HTERT RPE-1 (cell line): Measurements from ENCODE around the gene PLIN5.

Experiments used
- in situ Hi-C: fragments of 300-500 bp; cut with MboI; formaldehyde crosslinking; loops from 4 replicates; pipeline ENCODE4 v1.14.3; 2020; ENCODE audit warnings: low sequenced_read_pairs

PLIN5 gene, protein sequence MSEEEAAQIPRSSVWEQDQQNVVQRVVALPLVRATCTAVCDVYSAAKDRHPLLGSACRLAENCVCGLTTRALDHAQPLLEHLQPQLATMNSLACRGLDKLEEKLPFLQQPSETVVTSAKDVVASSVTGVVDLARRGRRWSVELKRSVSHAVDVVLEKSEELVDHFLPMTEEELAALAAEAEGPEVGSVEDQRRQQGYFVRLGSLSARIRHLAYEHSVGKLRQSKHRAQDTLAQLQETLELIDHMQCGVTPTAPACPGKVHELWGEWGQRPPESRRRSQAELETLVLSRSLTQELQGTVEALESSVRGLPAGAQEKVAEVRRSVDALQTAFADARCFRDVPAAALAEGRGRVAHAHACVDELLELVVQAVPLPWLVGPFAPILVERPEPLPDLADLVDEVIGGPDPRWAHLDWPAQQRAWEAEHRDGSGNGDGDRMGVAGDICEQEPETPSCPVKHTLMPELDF

DNA sequence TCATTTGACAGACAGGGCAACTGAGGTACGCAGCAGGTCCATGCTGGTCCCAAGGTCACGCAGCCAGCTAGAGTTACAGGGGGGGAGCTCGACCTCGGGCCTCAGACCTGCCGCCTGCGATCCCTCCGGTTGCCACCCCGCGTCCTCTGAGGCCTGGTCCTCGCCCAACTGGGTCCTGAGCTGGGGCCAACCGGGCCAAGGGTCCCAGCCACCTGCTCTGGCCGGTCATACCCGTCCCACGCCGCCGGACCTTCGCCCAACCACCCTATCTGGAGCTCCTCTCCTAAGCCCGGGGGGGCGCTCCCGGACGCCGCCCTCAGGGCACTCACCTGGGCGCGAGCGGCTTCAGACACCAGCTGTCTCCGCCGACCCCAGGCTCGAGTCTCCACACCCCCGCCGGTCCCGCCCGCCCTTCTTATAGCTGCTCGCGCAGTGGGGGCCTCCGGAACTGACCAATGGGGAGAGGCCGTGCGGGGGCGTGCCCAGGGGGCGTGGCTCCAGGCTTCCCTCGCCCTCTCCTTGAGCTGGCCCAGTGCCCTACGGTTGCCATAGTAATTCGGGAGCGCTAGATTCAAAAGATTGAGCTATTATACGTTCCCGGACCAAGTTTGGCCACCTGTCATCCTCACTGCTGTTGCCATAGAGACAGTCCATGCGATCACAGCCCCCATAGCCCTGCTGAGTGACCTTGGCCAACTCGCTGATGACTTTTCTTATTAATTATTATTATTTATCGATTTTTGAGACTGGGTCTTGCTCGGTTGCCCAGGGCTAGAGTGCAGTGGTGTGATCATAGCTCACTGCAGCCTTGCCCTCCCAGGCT is at the start of gene PLIN5:
Gene PLIN5 (minus strand): TSS at position 389 of the 823 bp plus-strand sequence. CDS start 1,150 bp downstream, outside the sequence.
- in situ Hi-C loops = no loop called here

DNA sequence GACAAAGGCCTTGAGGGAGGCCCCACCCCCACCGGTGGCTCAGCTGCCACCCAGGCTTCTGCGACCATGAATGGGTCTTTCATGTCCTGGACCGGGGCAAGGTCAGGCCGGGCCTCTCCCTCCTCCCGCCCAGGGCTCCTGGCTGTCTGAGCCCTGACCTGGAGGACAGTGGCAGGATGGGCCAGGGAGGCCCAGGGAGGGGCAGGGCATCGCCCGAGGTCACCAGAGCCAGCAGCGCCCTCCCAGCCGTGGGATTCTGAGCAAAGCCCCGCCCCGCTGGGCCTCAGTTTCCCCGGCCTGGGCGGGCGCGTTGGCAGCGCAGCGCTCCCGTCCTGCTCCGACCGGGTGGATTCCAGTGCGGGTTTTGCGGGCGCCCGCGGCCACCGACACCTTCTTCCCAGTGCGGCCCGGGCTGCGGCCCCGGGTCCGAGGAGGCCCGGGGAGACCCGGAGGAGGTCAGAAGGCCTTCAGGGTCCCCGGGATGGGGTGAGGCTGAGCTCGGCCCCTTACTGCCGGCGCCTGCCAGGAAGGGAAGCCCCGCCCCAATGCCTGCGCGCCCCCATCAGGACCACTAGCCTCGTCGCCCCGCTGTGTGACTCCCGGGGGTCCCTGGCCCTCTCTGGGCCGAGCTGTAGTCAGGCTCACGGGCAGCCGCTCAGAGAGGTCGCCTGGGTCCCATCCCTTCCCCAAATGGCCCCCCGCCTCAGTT is 49.1 kb upstream of the PLIN5 start:
- in situ Hi-C loops = no loop called here

DNA sequence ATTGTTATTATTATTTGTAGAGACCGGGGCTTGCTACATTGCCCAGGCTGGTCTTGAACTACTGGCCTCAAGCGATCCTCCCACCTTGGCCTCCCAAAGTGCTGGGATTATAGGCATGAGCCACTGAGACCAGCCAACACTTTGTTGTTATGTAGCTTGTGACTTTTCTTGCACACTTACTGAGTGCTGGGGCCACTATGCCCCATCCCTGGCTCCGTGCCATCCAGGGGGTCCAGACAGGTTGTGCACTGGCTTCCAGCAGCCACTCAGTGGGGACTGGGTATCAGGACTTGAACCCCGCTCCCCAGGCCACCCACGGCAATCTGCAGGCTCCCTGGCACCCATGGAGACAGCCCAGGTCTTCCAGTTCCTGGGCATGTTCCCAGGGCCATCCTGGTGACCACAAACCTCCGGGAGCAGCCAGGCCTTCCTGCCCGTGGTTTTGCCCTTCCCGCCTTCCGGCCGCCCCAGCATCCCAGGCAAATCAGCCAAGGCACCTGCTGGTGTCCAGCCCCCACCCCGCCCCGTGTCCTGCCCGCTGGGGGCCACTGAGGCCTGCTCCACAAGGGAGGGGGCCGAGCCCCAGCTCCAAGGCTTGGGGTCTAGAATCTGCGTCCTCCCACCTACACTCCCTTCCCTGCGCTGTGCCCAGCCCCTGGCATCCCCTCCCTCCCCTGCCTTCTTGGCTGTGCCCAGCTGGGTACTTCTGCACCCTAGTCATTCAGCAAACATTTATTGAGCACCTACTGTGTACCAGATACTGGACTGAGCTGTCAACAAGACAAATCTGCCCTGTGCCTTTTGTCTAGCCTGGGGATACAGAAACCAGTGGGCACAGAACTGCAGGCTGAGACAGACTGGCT is 48.2 kb upstream of the PLIN5 start:
- in situ Hi-C loops = no loop called here

DNA sequence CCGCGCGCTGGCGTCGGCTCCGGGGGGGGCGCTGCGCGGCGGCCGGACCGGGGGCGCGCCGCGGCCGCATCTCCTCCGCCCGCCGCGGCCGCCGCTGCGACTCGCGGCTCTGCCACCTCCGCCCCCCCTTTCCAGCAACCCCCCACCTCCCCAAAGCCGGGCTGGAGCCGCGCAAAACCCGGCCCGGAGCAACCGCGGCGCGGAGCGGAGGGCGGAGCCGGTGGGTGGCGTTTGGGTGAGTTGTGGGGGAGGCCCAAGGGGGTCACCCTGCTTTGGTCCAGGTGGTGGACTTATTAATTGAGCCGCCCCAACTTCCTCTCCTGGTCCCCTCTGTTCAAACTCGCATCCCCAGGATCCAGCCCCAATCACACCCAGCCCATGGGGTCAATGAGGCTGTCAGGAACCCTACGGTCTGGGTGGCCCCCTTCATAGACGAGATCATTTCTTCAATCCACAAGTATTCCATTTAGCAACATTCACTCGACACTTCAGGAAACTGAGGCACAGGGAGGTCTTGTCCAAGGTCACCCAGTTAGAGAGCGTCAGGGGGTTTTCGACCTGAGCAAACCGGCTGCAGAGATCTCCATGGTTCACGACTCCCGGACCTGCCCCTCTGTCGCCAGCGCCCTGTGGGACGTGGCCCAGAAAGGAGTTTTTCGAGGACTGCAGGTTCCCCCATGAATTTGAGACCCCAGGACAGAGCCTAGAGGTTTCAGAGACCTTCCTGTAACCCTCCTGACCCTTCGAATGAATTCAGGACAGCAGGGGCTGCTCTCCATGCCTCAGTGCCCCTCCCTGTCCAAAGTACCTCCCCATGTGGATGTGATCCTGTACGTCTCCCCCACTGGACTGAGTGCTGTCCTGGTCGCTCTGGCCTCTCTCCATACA is 46.9 kb upstream of the PLIN5 start:
- in situ Hi-C loops = no loop called here

DNA sequence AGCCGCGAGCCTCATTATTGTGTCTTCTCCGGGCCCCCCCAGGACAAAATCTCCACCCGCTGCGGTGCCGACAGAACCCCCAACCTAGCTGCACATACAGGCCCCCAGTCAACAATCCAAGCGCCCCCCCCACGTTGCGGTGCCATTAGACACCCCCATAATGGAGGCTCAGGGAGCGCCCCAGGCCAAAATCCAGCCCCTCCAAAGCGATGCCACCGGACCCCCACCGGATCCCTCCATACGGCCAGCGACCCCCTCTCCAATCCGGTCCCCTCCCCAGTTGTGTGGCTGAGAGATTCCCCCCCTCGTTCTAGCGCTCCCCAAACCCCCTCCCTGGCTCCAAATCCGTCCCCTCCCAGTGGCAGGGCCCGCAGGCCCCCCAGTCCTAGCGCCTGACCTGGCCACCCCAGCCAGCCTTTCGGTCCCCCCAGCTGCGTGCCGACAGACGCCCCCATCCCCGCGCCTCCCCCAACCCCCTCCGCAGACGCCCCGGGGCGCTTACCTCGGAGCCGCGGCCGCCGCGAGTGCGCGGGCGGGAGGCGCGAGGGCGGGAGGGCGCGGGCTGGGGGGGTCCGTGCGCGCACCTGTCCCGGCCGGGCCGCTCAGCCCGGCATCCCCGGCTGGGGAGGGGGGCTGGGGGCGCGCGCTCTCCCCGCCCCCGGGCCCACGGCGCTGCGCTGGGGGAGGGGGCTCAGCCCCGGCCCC is 46.1 kb upstream of the PLIN5 start:
- in situ Hi-C loops = no loop called here

DNA sequence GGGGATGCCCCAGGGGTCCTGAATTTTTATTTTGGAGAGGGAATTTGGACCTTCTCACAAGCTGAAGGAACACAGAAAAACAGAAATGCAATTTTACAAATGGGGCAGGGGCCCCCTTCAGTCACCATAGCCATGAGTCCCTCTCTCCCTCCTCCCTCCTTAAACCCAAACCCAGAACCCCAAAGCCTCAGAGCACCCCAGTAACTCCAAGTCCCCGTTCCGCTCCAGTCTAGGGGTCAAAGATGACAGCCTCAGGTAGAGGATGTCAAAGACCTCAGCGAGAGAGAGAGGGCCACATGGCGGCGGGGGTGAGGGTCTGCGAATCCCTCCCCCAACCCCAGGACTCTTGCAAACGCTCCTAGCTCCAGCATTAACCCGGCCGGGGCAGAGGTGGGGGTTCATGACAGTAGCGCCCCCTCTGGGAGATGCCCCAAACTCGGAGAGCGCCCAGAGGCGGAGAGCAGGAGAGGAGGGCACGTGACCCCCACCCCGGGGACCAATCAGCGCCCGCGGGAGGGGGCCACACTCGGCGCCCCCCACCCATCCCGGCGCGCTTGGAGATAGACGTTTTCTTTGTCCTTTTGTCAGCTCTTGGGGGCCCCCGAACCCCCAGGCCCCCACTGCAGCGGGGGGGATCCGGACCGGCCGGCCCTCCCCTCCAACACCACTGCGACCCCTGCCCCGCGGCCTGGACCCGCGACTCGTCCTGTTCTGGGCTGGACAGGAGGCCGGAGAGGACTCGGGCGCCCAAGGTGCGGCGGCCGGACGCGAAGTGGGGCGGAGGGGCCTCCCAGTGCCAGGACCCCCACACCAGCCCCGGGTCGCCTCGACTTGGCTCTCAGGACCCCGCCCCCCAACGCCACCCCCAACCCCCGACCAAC is 45.2 kb upstream of the PLIN5 start:
- in situ Hi-C loops = no loop called here

DNA sequence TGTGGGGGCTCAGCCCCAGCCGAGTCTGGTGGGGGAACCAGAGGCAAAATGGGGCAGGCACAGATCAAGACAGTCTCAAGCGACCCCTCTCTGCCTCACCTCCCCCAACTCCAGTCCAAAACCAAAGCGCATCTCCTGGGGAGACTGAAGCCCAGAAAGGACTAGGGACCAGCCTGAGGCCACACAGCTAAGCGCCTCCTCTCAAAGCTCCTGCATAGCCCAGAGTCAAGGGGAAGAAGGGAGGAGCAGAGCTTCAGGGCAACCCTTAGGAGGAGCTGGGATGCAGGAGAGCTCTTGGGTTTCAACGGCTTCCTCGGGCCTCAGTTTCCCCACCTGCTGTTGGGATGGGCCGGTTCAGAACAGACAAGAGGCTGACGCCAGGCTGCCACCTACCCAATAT is 44.4 kb upstream of the PLIN5 start:
- in situ Hi-C loops = no loop called here

DNA sequence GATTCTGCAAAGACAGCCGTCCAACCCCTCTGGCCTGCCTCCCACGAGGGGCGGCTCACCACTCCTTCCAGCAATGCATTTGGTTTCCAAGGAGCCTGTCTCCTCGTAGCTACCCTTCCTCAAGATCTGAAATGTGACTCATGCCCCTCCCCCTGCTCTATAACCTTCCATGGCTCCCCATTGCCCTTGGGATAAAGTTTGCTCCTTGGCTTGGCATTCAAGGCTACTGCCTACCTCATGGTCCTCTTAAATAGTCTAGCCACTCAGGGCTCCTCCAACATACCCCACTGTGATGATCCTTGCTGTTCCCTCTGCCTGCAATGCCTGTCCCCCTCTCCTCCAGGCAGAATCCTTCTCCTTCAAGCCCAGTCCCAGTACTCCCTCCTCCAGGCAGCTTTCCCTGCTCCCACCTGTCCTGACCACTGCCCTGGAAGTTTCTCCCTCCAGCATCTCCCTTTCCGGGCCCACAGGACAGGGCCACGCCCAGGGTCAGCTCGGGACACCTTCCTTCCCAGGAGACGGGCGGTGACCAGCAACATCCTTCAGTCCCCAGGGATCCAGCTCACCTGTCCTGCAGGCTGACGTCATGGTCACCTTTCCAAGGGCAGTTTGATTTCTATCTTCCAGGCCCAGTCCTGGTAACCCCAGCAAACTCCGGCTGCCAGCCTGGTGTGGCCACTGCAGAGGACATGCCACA is 43.7 kb upstream of the PLIN5 start:
- in situ Hi-C loops = no loop called here

DNA sequence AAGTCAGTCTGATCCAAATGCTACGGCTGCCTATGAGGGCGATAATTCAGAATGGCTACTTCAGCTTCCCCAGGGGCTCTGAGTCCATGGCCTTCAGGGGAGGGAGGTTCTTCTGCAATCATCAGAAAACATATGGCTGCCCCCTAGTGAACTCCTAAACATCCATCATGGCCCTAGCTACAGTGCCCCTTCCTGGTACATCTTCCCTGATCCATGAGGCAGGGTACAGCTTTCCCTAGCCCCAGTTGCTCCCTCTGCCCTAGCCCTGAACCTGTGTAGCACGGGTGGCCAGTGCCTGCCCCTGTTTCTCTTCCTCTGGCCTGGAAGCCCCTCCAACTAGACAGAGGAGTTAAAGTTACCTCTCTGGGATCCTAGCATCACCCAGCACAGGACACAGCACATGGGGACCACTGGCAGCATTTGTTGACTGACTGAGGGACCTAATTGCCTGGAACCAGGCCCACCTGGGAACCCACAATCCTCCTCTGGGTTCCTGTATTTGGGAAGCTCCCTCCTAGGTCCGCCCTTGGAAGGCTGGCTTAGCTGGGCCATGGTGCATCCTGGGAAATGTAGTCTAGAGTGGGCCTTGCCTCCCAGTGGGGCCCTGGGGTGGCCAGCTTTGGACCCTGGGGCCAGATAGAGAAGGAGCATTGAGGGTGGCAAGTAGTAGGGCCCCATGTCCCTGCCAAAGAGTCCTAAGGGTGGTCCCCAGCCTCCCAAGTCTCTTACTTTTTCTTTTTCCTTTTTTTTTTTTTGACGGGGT is 42.2 kb upstream of the PLIN5 start:
- in situ Hi-C loops = no loop called here

DNA sequence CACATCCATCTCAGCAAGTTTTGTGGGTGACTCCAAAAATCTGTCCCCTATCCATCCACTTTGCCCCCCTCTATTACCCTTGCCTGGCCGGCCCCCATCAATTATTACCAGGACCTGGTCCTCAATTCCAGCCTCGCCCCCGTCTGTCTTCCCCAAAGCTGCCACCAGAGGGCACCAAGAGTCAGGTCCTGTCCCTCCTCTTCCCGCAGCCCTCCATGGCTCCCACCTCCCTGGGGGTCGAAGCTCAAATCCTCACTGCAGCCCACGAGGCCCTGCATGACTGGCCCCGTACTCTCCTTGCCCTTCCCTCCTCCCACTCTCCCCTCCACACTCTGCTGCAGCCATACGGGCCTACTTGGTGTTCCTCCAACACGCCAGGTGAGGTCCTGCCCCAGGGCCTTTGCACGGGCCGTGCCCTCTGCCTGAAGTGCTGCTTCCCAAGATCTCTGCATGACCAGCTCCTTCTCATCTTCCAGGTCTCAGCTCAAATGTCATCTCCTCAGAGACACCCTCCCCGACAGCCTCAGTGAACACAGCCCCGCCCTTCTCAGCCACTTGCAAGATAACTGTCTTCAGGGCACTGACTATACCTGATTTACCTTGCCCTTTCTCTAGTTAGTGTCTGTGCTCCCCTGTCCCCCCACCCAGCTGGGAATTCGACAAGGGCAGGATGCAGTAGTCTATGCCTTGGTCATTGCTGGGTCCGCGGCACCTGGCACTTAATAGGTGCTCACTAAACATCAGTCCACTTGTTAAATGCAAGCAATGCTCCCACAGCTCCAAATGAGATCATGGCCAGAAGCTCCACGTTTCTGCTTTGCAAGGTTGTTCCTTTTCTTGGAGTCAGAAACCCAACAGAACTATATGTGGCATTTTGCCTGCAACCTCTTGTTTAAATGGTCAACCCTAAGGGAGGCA is 41.3 kb upstream of the PLIN5 start:
- in situ Hi-C loops = no loop called here

DNA sequence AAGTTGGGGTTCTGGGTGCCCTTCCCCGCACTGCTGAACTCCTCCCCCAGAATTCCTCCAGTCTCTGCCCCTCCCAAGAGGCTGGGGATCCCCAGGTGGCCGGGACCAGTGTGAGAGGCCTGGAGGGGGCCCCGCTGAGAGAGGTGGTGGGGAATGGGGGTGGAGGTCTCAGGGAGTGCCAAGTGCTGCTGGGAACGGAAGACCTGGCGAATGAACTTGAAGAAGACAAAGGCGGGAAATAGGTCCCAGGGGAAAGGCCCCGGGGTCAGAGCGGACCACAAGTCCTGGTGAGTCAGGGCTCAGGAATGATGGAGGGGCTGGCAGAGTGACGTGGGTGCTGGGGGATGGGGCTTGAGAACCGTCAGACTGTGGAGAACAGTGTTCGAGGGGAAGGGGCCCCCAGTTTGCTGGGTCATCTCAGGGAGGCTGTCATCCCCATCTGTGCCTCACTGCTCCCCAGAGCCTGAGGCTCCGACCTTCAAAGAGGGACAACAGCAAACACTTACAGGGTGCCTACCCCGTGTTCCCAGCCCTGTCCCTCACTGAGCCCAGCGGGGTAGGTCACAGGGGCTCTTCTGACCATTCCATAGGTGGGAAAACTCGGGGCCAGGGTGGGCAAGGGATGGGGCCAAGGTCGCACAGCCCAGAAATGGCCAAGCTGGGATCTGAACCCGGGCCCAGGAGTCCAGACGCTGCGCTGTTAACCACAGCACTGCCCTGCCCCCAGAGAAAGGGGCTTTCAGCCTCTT is 40.4 kb upstream of the PLIN5 start:
- in situ Hi-C loops = no loop called here

DNA sequence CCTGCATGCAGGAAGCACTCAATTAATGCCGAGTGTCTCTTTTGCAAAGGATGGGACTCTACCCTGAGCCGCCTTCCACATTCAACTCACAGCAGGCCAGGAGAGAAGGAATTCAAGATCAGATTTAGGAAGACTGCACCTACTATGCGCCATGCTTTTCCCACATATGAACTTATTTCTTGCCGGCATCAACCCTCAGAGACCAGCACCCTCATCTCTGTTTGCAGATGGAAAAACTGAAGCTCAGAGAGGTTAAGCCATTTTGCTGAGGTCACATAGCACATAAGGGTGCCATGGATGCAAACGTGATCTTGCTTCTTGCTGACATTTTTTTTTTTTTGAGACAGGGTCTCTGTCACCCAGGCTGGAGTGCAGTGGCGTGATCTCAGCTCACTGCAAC is 38.7 kb upstream of the PLIN5 start:
- in situ Hi-C loops = no loop called here

DNA sequence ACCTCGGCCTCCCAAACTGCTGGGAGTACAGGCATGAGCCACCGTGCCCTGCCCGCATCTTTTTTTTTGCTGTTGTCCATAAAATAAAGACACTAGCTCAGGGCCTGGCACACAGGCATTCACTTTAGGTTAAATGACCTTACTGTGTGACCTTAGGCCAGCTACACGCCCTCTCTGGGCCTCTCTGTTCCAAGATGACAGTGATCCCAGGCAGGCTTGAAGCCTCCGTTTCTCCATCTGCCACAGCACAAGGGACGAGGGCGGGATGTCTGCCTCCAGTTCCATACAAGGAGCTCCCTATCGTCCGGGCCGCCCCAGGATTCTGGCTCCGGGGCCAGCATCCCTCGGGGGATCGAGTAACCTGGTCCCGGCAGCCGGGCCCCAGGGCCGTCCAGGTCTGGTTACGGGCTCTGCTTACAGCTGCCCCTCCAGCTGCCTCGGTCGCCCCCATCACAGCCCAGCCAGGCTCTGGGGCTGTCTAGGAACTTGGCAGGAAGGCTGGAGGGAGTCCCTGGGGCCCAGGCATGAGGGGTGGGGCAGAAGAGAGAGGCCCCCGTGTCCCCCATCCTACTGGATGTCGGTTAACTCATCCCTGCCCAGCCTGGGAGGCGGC is 36.4 kb upstream of the PLIN5 start:
- in situ Hi-C loops = no loop called here

DNA sequence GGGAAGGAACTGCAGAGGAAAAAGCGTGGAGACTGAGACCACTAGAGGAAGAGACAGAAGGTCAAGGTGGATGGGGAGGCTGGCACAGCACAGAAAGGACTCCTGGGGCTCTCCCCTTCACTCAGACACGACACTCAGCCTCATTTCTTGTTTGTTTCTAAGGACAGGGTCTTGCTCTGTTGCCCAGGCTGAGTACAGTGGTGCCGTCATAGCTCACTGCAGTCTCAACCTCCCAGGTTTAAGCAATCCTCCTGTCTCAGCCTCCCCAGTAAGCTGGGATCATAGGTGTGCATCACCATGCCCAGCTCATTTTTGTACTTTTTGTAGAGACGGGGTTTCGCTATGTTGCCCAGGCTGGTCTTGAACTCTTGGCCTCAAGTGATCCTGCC is 35.9 kb upstream of the PLIN5 start:
- in situ Hi-C loops = no loop called here
